Gastrocnemius medialis (tissue), 4 donors: ENCODE data around the gene E2F8. TPM values are rescaled to one million over a fixed set of nuclear protein-coding genes. Genes with fewer than 3 reads are reported as not detected.
A peak's percentile ranks its signal among the peaks of the same experiment; 100 is the strongest.

Experiments
- ATAC-seq, 2 donors: fragments of 150-250 bp; one replicate each; pipeline ENCODE4 v1.9.1; 2016
- DNase-seq, 2 donors: peaks; one replicate each; pipeline ENCODE4 v3.0.0-alpha.2; 2019
- H3K27ac ChIP-seq, 4 donors: fragments of 200-600 bp; sonication (generic); 1 replicate in 1 of 4; 2 replicates in 3 of 4; pipeline ENCODE4 v1.5.1; 2016 to 2018; ENCODE audit warnings: mild to moderate bottlenecking in 2 of 4, moderate library complexity in 1 of 4
- H3K27me3 ChIP-seq, 3 donors: fragments of 200-600 bp; sonication (generic) in 2 of 3; 1 replicate in 1 of 3; 2 replicates in 2 of 3; pipeline versions ENCODE4 v1.5.1 to v1.6.0; 2016 to 2019; ENCODE audit warnings: mild to moderate bottlenecking in 1 of 3, moderate library complexity in 1 of 3
- H3K36me3 ChIP-seq, 2 donors: fragments of 200-600 bp; sonication (generic) in 1 of 2; one replicate each; pipeline ENCODE4 v1.5.1; 2017 to 2018
- H3K4me1 ChIP-seq, 2 donors: fragments of 200-600 bp; sonication (generic) in 1 of 2; one replicate each; pipeline ENCODE4 v1.5.1; 2016 to 2017; ENCODE audit warnings: mild to moderate bottlenecking in 2 of 2
- H3K4me3 ChIP-seq, 4 donors: fragments of 200-600 bp; sonication (generic) in 3 of 4; 1 replicate in 1 of 4; 2 replicates in 3 of 4; pipeline ENCODE4 v1.5.1; 2016 to 2019; ENCODE audit warnings: mild to moderate bottlenecking in 2 of 4
- H3K9me3 ChIP-seq, 3 donors: fragments of 200-600 bp; sonication (generic) in 2 of 3; 1 replicate in 1 of 3; 2 replicates in 2 of 3; pipeline ENCODE4 v1.5.1; 2016 to 2019
- CTCF ChIP-seq, 5 experiments: fragments of 450-650 bp in 3 of 5; fragments of 200-600 bp in 2 of 5; sonication (generic) in 2 of 5; IDR thresholded peaks in 4 of 5; conservative IDR thresholded peaks in 1 of 5; 1 replicate in 4 of 5; 2 replicates in 1 of 5; pipeline ENCODE4 v1.5.1; 2016 to 2019; ENCODE audit warnings: antibody characterized with exemption in 5 of 5, mild to moderate bottlenecking in 3 of 5, moderate library complexity in 3 of 5
- POLR2A ChIP-seq, 2 donors: fragments of 450-650 bp; IDR thresholded peaks; one replicate each; pipeline ENCODE4 v1.6.1; 2017; ENCODE audit warnings: antibody characterized with exemption in 2 of 2, mild to moderate bottlenecking in 2 of 2, moderate library complexity in 2 of 2
- in situ Hi-C, 4 donors: fragments of 200-750 bp; cut with MboI; loops; one replicate each; pipeline versions ENCODE4 v1.15.0 to v1.8.0; 2017; ENCODE audit warnings: low sequenced_read_pairs in 4 of 4
- intact Hi-C: fragments of 100-400 bp; cut with DNase I; formaldehyde crosslinking; loops from one replicate; pipeline ENCODE4 v1.15.1; 2023; ENCODE audit warnings: low total_unique reads
- total RNA-seq, 4 donors: library from RNA; depleted of rRNA; stranded (reverse); fragments of >200 nt; gene quantifications; one replicate each; pipeline versions ENCODE4 v1.1.0 to v1.2.3, GENCODE V29; 2016

The E2F8 gene
- total RNA-seq, 4 donors from 2014 or later, result 0.39 to 0.80 (median 0.78) TPM; not detected in 1

GRCh38 chr11:19237813-19238212 lies 2.9 kb downstream of the E2F8 start:
- ATAC-seq (no peak), DNase-seq (no peak)
- in situ Hi-C loops (no loop called here), intact Hi-C loops (no loop called here)
- H3K4me3 ChIP-seq, result peak overlapping the region; percentile 19 to 34 (median 28)
- H3K27me3 ChIP-seq, result peaks cover 15 to 17% (median 15%) of the 10 kb centered on the region in 3 donors
- H3K4me1 ChIP-seq, result peaks cover 56 to 65% of the 10 kb centered on the region in 2 donors
- TF ChIP-seq CTCF (IDR thresholded peaks at IDR 0.05 in 4 of 5, conservative IDR thresholded peaks at IDR 0.05 in 1 of 5) (no peak), POLR2A (IDR thresholded peaks at IDR 0.05) (no peak)
- no peaks in the 10 kb centered on the region for H3K9me3 ChIP-seq
- peak overlapping the region; percentile 71 to 88 (median 74) for H3K27ac ChIP-seq
- no peaks in the 10 kb centered on the region for H3K36me3 ChIP-seq

DNA sequence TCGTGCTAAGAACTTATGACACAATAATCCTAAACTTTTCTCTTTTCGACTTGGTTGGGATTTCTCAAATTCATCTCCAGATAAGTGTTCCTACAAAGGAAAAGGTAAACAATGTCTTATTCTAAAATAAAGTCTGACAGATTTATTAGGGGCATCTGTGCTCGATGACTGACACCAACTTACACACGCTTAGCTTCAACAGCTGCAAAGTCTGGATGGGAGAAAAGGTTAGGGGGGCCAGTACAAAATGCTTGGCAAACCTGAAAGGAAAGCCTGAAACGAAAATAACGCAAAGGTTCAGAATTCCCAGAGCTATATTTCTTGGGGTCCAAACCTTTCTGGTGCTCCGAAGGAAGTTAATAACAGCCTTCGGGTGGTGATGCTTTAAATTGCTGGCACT lies 3.4 kb downstream of the E2F8 start:
- intact Hi-C loops (no loop called here), in situ Hi-C loops (no loop called here)
- peak overlapping the region; percentile 71 to 88 (median 74) for H3K27ac ChIP-seq
- ATAC-seq, result no peak
- no peaks in the 10 kb centered on the region for H3K9me3 ChIP-seq
- no peaks in the 10 kb centered on the region for H3K36me3 ChIP-seq
- no peak for DNase-seq
- H3K4me3 ChIP-seq, result peak overlapping the region; percentile 19 to 34 (median 28)
- TF ChIP-seq CTCF (IDR thresholded peaks at IDR 0.05 in 4 of 5, conservative IDR thresholded peaks at IDR 0.05 in 1 of 5) (no peak), POLR2A (IDR thresholded peaks at IDR 0.05) (no peak)
- peaks cover 11 to 13% (median 11%) of the 10 kb centered on the region in 3 donors for H3K27me3 ChIP-seq
- peaks cover 59 to 69% of the 10 kb centered on the region in 2 donors for H3K4me1 ChIP-seq

DNA sequence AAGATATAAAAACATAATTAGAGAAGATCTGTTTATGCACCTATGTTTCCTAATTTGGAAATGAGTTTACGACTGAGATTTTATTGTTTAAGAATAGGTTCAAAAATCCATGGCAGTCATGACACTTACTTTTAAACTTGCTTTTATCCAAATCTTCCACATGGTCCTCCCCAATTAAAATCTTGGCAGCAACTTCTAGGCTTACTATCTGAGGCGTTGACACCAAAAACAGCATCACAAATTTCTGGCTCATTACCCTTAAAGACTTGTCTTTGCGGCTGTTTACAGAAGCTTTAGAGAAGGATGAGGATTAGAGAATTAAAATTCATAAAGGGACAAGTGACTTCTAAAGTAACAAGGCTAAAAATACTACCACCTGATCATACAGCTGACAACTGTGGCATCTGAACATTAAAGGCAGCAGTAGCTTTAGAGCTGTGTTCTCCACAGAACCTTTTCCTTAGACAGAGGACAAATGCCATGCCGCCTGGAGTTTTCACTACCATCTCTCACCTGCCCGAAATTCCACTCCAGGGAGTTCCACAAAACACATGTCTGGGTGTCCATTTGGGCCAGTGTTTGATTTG lies 6.4 kb downstream of the E2F8 start:
- intact Hi-C loops, result no loop called here
- no peaks in the 10 kb centered on the region for H3K9me3 ChIP-seq
- TF ChIP-seq POLR2A (IDR thresholded peaks at IDR 0.05), result no peak
- TF ChIP-seq CTCF (IDR thresholded peaks at IDR 0.05 in 4 of 5, conservative IDR thresholded peaks at IDR 0.05 in 1 of 5), result no peak
- peak overlapping the region; percentile 71 to 88 (median 73) for H3K27ac ChIP-seq
- in situ Hi-C loops, result no loop called here
- no peaks in the 10 kb centered on the region for H3K36me3 ChIP-seq
- peak; percentile 69 to 82 for ATAC-seq
- H3K4me1 ChIP-seq, result peaks cover 44 to 64% of the 10 kb centered on the region in 2 donors
- H3K4me3 ChIP-seq, result no peak overlapping the region
- no peak for DNase-seq
- H3K27me3 ChIP-seq, result no peaks in the 10 kb centered on the region

DNA sequence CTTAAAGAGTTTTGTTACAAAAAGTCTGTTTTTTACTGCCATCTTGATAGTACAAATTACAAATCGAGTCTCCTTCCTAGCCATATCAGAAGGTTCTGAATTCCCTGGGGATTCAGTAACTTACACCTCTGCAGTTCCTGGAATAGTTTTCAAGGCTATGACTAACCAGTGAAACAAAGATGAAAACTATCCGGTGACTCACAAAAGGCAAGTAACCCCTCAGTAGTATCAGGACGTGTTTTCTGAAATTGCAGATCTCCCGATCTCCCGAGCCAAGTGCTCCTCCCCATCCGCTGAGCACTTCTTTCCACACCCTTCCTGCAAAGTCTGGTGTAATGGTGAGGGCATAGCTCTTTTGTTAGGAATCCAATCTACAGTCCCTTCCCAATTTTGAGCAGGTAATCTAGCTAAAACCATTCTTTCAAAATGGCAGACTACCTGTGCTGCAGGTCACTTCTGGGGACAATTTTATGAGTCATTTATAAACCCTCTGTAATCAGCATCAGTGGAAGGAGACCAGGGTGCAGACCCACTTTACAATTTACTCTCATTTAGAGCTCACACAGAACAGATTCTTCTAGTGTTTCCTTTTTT lies 7.7 kb downstream of the E2F8 start:
- H3K4me3 ChIP-seq, result no peak overlapping the region
- H3K27ac ChIP-seq, result peak overlapping the region; percentile 71 to 88 (median 73)
- H3K9me3 ChIP-seq, result no peaks in the 10 kb centered on the region
- peak in 1 of 2 donors; percentile 32 for DNase-seq
- H3K36me3 ChIP-seq, result no peaks in the 10 kb centered on the region
- peak; percentile 75 to 79 for ATAC-seq
- no peak for TF ChIP-seq POLR2A (IDR thresholded peaks at IDR 0.05)
- TF ChIP-seq CTCF (IDR thresholded peaks at IDR 0.05 in 4 of 5, conservative IDR thresholded peaks at IDR 0.05 in 1 of 5), result no peak
- no peaks in the 10 kb centered on the region for H3K27me3 ChIP-seq
- peaks cover 42 to 64% of the 10 kb centered on the region in 2 donors for H3K4me1 ChIP-seq
- intact Hi-C loops, result loop anchor here (1.0 kb wide), 1 partner anchor 31 kb away; no protein-coding TSS in a partner anchor
- in situ Hi-C loops, result no loop called here
